ENCODE measurements around the gene C3orf49. TPM values are rescaled to one million over a fixed set of nuclear protein-coding genes. Genes with fewer than 3 reads are reported as not detected.

C3orf49 gene
- total and polyA plus RNA-seq, 2 of the 13 experiments (the other 11 are each of a cell fraction or from before 2014, with no cell fraction given): not detected

DNA sequence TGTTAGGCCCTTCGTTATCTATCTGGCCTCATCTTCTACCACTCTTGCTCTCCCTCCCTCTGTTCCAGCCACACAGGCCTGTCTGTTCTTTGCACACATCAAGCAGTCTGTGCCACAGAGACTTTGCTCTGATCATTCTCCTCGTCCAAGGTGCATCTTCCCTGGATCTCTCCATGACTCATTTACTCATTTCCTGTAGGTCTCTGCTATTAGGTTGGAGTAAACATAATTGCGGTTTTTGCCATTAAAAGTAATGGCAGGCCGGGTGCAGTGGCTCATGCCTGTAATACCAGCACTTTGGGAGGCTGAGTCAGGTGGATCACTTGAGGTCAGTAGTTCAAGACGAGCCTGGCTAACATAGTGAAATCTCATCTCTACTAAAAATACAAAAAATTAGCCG, 9.5 kb upstream of the C3orf49 start (continued):
- TF ChIP-seq GTF2F1 (IDR thresholded peaks at IDR 0.05; ENCODE audit: low read length): no peak
- TF ChIP-seq, protein P1, sequence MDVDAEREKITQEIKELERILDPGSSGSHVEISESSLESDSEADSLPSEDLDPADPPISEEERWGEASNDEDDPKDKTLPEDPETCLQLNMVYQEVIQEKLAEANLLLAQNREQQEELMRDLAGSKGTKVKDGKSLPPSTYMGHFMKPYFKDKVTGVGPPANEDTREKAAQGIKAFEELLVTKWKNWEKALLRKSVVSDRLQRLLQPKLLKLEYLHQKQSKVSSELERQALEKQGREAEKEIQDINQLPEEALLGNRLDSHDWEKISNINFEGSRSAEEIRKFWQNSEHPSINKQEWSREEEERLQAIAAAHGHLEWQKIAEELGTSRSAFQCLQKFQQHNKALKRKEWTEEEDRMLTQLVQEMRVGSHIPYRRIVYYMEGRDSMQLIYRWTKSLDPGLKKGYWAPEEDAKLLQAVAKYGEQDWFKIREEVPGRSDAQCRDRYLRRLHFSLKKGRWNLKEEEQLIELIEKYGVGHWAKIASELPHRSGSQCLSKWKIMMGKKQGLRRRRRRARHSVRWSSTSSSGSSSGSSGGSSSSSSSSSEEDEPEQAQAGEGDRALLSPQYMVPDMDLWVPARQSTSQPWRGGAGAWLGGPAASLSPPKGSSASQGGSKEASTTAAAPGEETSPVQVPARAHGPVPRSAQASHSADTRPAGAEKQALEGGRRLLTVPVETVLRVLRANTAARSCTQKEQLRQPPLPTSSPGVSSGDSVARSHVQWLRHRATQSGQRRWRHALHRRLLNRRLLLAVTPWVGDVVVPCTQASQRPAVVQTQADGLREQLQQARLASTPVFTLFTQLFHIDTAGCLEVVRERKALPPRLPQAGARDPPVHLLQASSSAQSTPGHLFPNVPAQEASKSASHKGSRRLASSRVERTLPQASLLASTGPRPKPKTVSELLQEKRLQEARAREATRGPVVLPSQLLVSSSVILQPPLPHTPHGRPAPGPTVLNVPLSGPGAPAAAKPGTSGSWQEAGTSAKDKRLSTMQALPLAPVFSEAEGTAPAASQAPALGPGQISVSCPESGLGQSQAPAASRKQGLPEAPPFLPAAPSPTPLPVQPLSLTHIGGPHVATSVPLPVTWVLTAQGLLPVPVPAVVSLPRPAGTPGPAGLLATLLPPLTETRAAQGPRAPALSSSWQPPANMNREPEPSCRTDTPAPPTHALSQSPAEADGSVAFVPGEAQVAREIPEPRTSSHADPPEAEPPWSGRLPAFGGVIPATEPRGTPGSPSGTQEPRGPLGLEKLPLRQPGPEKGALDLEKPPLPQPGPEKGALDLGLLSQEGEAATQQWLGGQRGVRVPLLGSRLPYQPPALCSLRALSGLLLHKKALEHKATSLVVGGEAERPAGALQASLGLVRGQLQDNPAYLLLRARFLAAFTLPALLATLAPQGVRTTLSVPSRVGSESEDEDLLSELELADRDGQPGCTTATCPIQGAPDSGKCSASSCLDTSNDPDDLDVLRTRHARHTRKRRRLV (CRISPR knock-in tag; IDR thresholded peaks at IDR 0.05): no peak
- TF ChIP-seq, protein P2, sequence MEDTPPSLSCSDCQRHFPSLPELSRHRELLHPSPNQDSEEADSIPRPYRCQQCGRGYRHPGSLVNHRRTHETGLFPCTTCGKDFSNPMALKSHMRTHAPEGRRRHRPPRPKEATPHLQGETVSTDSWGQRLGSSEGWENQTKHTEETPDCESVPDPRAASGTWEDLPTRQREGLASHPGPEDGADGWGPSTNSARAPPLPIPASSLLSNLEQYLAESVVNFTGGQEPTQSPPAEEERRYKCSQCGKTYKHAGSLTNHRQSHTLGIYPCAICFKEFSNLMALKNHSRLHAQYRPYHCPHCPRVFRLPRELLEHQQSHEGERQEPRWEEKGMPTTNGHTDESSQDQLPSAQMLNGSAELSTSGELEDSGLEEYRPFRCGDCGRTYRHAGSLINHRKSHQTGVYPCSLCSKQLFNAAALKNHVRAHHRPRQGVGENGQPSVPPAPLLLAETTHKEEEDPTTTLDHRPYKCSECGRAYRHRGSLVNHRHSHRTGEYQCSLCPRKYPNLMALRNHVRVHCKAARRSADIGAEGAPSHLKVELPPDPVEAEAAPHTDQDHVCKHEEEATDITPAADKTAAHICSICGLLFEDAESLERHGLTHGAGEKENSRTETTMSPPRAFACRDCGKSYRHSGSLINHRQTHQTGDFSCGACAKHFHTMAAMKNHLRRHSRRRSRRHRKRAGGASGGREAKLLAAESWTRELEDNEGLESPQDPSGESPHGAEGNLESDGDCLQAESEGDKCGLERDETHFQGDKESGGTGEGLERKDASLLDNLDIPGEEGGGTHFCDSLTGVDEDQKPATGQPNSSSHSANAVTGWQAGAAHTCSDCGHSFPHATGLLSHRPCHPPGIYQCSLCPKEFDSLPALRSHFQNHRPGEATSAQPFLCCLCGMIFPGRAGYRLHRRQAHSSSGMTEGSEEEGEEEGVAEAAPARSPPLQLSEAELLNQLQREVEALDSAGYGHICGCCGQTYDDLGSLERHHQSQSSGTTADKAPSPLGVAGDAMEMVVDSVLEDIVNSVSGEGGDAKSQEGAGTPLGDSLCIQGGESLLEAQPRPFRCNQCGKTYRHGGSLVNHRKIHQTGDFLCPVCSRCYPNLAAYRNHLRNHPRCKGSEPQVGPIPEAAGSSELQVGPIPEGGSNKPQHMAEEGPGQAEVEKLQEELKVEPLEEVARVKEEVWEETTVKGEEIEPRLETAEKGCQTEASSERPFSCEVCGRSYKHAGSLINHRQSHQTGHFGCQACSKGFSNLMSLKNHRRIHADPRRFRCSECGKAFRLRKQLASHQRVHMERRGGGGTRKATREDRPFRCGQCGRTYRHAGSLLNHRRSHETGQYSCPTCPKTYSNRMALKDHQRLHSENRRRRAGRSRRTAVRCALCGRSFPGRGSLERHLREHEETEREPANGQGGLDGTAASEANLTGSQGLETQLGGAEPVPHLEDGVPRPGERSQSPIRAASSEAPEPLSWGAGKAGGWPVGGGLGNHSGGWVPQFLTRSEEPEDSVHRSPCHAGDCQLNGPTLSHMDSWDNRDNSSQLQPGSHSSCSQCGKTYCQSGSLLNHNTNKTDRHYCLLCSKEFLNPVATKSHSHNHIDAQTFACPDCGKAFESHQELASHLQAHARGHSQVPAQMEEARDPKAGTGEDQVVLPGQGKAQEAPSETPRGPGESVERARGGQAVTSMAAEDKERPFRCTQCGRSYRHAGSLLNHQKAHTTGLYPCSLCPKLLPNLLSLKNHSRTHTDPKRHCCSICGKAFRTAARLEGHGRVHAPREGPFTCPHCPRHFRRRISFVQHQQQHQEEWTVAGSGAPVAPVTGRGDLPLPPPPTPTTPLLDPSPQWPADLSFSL (CRISPR knock-in tag; IDR thresholded peaks at IDR 0.05): no peak
- TF ChIP-seq ZBTB38 (CRISPR knock-in tag; IDR thresholded peaks at IDR 0.05): no peak
- TF ChIP-seq, protein P3, sequence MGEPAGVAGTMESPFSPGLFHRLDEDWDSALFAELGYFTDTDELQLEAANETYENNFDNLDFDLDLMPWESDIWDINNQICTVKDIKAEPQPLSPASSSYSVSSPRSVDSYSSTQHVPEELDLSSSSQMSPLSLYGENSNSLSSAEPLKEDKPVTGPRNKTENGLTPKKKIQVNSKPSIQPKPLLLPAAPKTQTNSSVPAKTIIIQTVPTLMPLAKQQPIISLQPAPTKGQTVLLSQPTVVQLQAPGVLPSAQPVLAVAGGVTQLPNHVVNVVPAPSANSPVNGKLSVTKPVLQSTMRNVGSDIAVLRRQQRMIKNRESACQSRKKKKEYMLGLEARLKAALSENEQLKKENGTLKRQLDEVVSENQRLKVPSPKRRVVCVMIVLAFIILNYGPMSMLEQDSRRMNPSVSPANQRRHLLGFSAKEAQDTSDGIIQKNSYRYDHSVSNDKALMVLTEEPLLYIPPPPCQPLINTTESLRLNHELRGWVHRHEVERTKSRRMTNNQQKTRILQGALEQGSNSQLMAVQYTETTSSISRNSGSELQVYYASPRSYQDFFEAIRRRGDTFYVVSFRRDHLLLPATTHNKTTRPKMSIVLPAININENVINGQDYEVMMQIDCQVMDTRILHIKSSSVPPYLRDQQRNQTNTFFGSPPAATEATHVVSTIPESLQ (CRISPR knock-in tag; conservative IDR thresholded peaks at IDR 0.05): no peak
- TF ChIP-seq, protein P4, sequence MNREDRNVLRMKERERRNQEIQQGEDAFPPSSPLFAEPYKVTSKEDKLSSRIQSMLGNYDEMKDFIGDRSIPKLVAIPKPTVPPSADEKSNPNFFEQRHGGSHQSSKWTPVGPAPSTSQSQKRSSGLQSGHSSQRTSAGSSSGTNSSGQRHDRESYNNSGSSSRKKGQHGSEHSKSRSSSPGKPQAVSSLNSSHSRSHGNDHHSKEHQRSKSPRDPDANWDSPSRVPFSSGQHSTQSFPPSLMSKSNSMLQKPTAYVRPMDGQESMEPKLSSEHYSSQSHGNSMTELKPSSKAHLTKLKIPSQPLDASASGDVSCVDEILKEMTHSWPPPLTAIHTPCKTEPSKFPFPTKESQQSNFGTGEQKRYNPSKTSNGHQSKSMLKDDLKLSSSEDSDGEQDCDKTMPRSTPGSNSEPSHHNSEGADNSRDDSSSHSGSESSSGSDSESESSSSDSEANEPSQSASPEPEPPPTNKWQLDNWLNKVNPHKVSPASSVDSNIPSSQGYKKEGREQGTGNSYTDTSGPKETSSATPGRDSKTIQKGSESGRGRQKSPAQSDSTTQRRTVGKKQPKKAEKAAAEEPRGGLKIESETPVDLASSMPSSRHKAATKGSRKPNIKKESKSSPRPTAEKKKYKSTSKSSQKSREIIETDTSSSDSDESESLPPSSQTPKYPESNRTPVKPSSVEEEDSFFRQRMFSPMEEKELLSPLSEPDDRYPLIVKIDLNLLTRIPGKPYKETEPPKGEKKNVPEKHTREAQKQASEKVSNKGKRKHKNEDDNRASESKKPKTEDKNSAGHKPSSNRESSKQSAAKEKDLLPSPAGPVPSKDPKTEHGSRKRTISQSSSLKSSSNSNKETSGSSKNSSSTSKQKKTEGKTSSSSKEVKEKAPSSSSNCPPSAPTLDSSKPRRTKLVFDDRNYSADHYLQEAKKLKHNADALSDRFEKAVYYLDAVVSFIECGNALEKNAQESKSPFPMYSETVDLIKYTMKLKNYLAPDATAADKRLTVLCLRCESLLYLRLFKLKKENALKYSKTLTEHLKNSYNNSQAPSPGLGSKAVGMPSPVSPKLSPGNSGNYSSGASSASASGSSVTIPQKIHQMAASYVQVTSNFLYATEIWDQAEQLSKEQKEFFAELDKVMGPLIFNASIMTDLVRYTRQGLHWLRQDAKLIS (CRISPR knock-in tag; IDR thresholded peaks at IDR 0.05): no peak
- TF ChIP-seq ZSCAN12 (CRISPR knock-in tag; IDR thresholded peaks at IDR 0.05): no peak
- TF ChIP-seq, protein P5, sequence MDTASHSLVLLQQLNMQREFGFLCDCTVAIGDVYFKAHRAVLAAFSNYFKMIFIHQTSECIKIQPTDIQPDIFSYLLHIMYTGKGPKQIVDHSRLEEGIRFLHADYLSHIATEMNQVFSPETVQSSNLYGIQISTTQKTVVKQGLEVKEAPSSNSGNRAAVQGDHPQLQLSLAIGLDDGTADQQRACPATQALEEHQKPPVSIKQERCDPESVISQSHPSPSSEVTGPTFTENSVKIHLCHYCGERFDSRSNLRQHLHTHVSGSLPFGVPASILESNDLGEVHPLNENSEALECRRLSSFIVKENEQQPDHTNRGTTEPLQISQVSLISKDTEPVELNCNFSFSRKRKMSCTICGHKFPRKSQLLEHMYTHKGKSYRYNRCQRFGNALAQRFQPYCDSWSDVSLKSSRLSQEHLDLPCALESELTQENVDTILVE (CRISPR knock-in tag; IDR thresholded peaks at IDR 0.05): no peak
- TF ChIP-seq SMARCC2 (IDR thresholded peaks at IDR 0.05): no peak
- TF ChIP-seq MAFG (CRISPR knock-in tag; IDR thresholded peaks at IDR 0.05): no peak

Measured in HepG2 (cell line).